K562 (cell line): Measurements from ENCODE around the gene STT3B. TPM values are rescaled to one million over a fixed set of nuclear protein-coding genes. Genes with fewer than 3 reads are reported as not detected.

Experiments
- CREB1 ChIP-seq, 2 experiments: sonication (generic) in 1 of 2; formaldehyde crosslinking in 1 of 2; IDR thresholded peaks; 2 replicates each; pipeline versions ENCODE4 v1.6.1 to v1.8.0; 2012 to 2022; ENCODE audit warnings: inconsistent platforms in 1 of 2, mild to moderate bottlenecking in 1 of 2, missing genetic modification reagents in 1 of 2, moderate library complexity in 1 of 2
- CREM ChIP-seq: IDR thresholded peaks from 2 replicates; pipeline ENCODE4 v1.6.1; 2014; ENCODE audit warnings: antibody characterized with exemption, low read depth
- DLX4 ChIP-seq: fragments of 250-450 bp; sonication (Bioruptor Pico); IDR thresholded peaks from 2 replicates; pipeline ENCODE4 v1.6.1; 2021; ENCODE audit warnings: mild to moderate bottlenecking
- EP400 ChIP-seq: fragments of 450-650 bp; IDR thresholded peaks from 2 replicates; pipeline ENCODE4 v1.6.1; 2017; ENCODE audit warnings: antibody characterized with exemption, mild to moderate bottlenecking, moderate library complexity
- FIP1L1 ChIP-seq: fragments of 200-400 bp; formaldehyde crosslinking; IDR thresholded peaks from 2 replicates; pipeline ENCODE4 v1.6.1; 2018; ENCODE audit warnings: mild to moderate bottlenecking, low read depth, low read length; ENCODE audit not compliant: poor library complexity, severe bottlenecking
- HMGXB4 ChIP-seq: sonication (generic); formaldehyde crosslinking; IDR thresholded peaks from 2 replicates; pipeline ENCODE4 v1.8.1; 2023; ENCODE audit warnings: mild to moderate bottlenecking, missing genetic modification reagents
- ILF3 ChIP-seq: fragments of 450-650 bp; IDR thresholded peaks from 2 replicates; pipeline ENCODE4 v1.6.1; 2018; ENCODE audit warnings: antibody characterized with exemption, mild to moderate bottlenecking, moderate library complexity, borderline replicate concordance
- MEIS2 ChIP-seq: fragments of 450-650 bp; IDR thresholded peaks from 2 replicates; pipeline ENCODE4 v1.6.1; 2014; ENCODE audit warnings: mild to moderate bottlenecking; ENCODE audit not compliant: partially characterized antibody
- MTA1 ChIP-seq: fragments of 450-650 bp; IDR thresholded peaks from 2 replicates; pipeline ENCODE4 v1.6.1; 2017; ENCODE audit warnings: borderline replicate concordance
- NRF1 ChIP-seq, 2 experiments: fragments of 450-650 bp; IDR thresholded peaks in 1 of 2; conservative IDR thresholded peaks in 1 of 2; 2 replicates each; pipeline ENCODE4 v1.6.1; 2014; ENCODE audit warnings: mild to moderate bottlenecking in 2 of 2
- SRSF9 ChIP-seq: fragments of 200-400 bp; formaldehyde crosslinking; IDR thresholded peaks from 2 replicates; pipeline ENCODE4 v1.6.1; 2017; ENCODE audit warnings: low read depth, low read length, borderline replicate concordance
- TARDBP ChIP-seq: fragments of 450-650 bp; IDR thresholded peaks from 2 replicates; pipeline ENCODE4 v1.6.1; 2016
- TSC22D4 ChIP-seq: fragments of 450-650 bp; IDR thresholded peaks from 2 replicates; pipeline ENCODE4 v1.6.1; 2016; ENCODE audit warnings: missing genetic modification characterization, missing biosample characterization, control low read depth
- WHSC1 ChIP-seq: IDR thresholded peaks from one replicate; pipeline ENCODE4 v1.6.1; 2012; ENCODE audit warnings: low read length, control low read depth, inconsistent platforms
- ZBTB40 ChIP-seq, 2 experiments: fragments of 450-650 bp in 1 of 2; sonication (generic) in 1 of 2; formaldehyde crosslinking in 1 of 2; IDR thresholded peaks; 2 replicates each; pipeline versions ENCODE4 v1.7.1 to v1.9.0; 2016 to 2022; ENCODE audit warnings: inconsistent platforms in 1 of 2, mild to moderate bottlenecking in 1 of 2, missing genetic modification reagents in 1 of 2
- ZC3H11A ChIP-seq: IDR thresholded peaks from 2 replicates; pipeline ENCODE4 v1.6.1; 2012; ENCODE audit warnings: low read depth, low read length, improper control_type of control experiment
- ZNF253 ChIP-seq: fragments of 250-450 bp; sonication (Bioruptor Pico); conservative IDR thresholded peaks from 2 replicates; pipeline ENCODE4 v1.6.1; 2021; ENCODE audit warnings: mild to moderate bottlenecking
- ZNF3 ChIP-seq: fragments of 250-450 bp; sonication (Bioruptor Pico); IDR thresholded peaks from 2 replicates; pipeline ENCODE4 v1.5.0; 2021; ENCODE audit warnings: mild to moderate bottlenecking, moderate library complexity
- polyA plus RNA-seq, 8 experiments: library from polyadenylated mRNA; depleted of rRNA in 4 of 8; stranded (reverse) in 5 of 8; unstranded in 3 of 8; fragments of >200 nt; fragmentation: Nextera tagmentation in 2 of 8; fragmentation: Illumina TruSeq in 1 of 8; extraction: Ambion mirVana in 2 of 8; extraction: Trizol in 1 of 8; gene quantifications; 2 replicates each; pipeline versions ENCODE4 v1.2.1 to v1.2.3, GENCODE V29; 2011 to 2014; ENCODE audit warnings: inconsistent platforms in 1 of 8, missing spikeins in 1 of 8
- total RNA-seq, 7 experiments: library from RNA; depleted of rRNA in 6 of 7; stranded (reverse); fragments of >200 nt in 6 of 7; fragmentation: Illumina TruSeq in 2 of 7; extraction: Trizol in 2 of 7; gene quantifications; 2 replicates each; pipeline versions ENCODE4 v1.2.1 to v1.2.3, GENCODE V29; 2011 to 2021; ENCODE audit warnings: low replicate concordance in 1 of 7

Gene STT3B
- total and polyA plus RNA-seq, 9 of the 15 experiments (the other 6 are each of a cell fraction or from before 2014, with no cell fraction given): 22.4 to 147 (median 100) TPM

- no peak for TF ChIP-seq HMGXB4 (CRISPR knock-in tag)
- TF ChIP-seq SRSF9: no peak
- TF ChIP-seq ZNF3: no peak
- TF ChIP-seq WHSC1: no peak
- TF ChIP-seq CREM: peak; percentile 95
- peak; percentile 24; the same call in 1 of the 2 replicates for TF ChIP-seq EP400
- TF ChIP-seq FIP1L1: no peak
- TF ChIP-seq TSC22D4 (tag): no peak
- peak; percentile 84 for TF ChIP-seq CREB1 (IDR thresholded peaks at IDR 0.05)
- peak; percentile 84 for TF ChIP-seq CREB1 (CRISPR knock-in tag; IDR thresholded peaks at IDR 0.05)
- TF ChIP-seq NRF1 (conservative IDR thresholded peaks at IDR 0.05 in 1 of 2, IDR thresholded peaks at IDR 0.05 in 1 of 2): 0 out of 4 replicates have a peak, but pooled peaks of 1 of the 2 experiments have one; percentile 11
- TF ChIP-seq ZC3H11A: no peak
- peak; percentile 93 for TF ChIP-seq MEIS2
- 0 out of 2 replicates have a peak, but pooled peaks have one; percentile 42 for TF ChIP-seq MTA1
- no peak for TF ChIP-seq DLX4 (CRISPR knock-in tag)
- TF ChIP-seq ZNF253 (CRISPR knock-in tag): 0 out of 2 replicates have a peak, but pooled peaks have one; percentile 29
- TF ChIP-seq ILF3: no peak
- 0 out of 2 replicates have a peak, but pooled peaks have one; percentile 23 for TF ChIP-seq TARDBP
- TF ChIP-seq ZBTB40 (IDR thresholded peaks at IDR 0.05): peak; percentile 77
- TF ChIP-seq ZBTB40 (CRISPR knock-in tag; IDR thresholded peaks at IDR 0.05): no peak
Observed at GRCh38 chr3:31522152-31522551, 10.6 kb upstream of the STT3B start (continued).
